GM21423 (cell line): ENCODE data around the gene SLC36A4.
"Not testable (repeated sequence)": the region's sequence is repeated elsewhere in the genome, so short reads cannot be mapped to it uniquely, and the experiment has no call there.

Experiments
- ATAC-seq: cut with Tn5 transposase; IDR thresholded peaks from one replicate; pipeline ENCODE4 v1.9.1; 2021; ENCODE audit warnings: mild to moderate bottlenecking, moderate library complexity; ENCODE audit not compliant: unreplicated experiment

SLC36A4 gene

DNA sequence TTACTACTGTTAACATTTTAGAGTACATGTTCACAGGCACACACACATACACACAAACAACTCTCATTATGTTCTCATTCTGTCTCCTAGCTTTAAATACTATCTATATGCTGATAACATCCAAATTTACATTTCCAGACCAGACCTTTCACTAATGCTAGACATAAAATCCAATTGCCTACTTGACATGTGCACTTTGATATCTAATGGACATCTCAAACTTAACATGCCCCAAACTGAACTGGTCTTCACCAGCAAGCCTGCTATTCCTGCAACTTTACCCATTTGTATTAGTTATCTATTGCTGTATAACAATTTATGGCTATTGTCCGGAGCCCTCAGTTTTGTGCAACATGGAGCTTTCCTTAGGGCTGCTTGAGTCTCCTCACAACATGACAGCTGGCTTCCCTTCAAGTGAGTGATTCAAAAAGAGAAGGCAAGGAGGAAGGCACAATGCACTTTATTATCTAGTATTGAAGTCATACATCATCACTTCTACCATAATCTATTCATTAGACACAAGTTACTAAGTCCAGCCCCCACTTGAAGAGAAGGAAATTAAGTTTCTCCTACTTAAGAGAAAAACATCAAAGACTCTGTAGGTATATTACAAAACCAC, 3.0 kb downstream of the SLC36A4 start:
- no peak for ATAC-seq

DNA sequence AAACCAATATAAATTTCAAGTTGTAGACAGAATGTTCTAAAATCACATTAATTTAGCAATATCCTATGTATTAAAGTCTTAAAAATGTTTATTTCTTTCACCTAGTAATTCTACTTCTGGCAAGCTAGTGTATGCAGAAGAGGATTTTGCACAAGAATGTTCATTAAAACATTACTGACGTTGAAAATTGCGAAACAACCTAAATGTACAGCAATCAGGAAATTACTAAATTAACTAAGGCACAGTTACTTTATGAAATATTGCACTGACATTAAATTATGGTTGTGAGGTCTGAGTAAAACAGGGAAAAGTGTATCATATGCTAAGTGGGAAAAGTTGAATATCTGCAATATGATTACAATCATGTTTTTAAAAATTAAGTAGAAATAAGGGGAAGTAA, 4.1 kb downstream of the SLC36A4 start:
- no peak for ATAC-seq

DNA sequence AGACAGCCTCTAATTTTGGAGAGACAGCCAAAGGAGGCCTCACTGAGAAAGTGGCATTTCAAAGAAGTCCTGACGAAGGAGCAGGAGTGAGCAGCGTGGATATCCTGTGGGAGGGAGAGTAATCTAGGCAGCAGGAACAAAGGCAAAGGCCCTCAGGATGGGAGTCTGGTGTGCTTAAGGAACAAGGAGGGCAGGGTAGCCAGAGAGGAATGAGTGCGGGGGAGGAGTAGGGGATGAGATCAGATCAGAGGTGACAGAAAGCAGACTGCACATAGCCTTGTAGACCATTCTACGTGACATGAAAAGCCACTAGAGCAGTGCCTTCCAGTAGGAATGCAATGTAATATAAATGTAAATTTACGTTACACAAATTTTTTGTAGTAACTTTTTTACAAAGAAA, 5.6 kb downstream of the SLC36A4 start:
- ATAC-seq: no peak

DNA sequence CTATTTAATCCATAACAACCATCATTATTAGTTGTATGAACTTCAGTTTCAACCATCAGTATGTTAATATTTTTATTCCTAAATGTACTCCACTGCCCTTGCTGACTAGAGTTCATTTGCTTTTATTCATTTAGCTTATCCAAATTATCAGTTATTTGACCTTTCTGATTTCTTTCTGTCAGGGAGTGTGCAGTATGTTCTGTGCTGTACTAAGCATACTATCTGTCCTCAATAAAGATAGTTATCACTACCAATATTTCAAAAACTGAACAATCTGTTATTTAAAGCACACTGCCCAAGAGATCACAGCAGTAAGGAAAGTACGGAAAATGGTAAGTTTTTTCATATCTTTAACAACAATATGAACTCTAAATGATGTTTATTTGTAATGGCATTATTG, 8.3 kb downstream of the SLC36A4 start:
- ATAC-seq: no peak

DNA sequence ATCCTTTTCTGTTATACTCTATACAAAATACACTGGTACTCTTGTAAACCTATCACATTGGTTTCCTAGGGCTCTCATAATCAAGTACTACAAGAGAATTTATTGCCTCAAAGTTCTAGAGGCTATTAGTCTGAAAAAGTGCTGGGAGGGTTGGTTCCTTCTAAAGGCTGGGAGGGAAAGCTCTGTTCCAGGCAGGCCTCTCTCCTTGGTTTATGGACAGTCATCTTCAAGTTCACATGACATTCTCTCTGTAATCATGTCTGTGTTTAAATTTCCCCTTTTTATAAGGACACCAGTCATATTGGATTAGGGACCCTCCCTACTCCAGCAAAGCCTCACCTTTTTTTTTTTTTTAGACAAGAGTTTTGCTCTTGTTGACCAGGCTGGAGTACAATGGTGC, 9.1 kb downstream of the SLC36A4 start:
- no peak for ATAC-seq

DNA sequence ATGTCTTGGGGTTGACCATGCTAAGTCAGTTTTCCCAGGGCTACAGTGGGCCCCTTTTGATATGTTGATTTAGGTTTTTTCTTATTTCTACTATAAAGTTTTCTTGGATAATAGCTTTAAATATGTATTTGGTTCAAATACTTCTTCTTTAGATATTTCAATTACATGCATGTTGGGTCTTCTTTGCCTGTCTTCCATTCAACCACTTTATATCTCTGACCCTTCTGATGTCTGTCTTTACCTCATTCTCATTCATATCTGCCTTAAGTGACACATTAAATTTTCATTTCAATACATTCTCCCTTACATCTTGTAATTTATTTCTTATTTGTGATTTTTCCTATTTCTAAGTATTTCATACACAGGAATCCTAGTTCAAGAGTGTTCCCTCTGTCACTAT, 10.5 kb downstream of the SLC36A4 start:
- ATAC-seq: no peak

DNA sequence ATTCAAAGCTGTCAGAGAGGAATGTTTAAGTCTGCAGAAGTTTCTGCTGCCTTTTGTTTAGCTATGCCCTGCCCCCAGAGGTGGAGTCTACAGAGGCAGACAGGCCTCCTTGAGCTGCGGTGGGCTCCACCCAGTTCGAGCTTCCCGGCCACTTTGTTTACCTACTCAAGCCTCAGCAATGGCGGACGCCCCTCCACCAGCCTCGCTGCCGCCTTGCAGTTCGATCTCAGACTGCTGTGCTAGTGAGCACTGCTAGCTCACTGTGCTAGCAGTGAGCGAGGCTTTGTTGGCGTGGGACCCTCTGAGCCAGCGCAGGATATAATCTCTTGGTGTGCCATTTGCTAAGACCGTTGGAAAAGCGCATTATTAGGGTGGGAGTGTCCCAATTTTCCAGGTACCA, 19.9 kb downstream of the SLC36A4 start:
- not testable (repeated sequence) for ATAC-seq

DNA sequence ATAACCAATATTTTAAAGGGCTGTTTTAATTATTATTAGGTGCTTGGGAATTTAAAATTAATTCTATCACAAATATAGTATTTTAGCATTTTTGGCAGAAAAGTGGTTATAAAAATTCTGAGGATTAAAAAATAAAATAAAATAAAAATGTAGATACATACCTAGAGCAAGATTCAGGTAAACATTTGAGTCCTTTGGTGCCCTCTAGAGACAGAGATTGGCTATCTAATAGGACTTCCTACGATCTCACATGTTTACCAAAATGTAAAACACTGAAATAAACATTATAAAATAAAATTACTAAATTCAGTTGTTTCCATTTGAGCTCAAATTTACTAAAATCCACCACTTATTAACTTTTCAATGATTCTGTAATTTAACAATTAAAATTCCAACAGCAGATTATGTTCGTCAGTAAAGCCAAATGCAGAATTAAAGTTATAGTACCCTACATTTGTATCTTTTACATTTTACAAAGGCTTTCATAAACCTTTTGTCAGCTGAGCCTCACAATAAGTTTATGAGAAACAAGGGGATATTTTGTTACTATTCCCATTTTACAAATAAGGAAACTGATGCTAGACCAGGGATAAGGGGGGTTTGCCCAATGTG, 27.7 kb downstream of the SLC36A4 start:
- no peak for ATAC-seq

DNA sequence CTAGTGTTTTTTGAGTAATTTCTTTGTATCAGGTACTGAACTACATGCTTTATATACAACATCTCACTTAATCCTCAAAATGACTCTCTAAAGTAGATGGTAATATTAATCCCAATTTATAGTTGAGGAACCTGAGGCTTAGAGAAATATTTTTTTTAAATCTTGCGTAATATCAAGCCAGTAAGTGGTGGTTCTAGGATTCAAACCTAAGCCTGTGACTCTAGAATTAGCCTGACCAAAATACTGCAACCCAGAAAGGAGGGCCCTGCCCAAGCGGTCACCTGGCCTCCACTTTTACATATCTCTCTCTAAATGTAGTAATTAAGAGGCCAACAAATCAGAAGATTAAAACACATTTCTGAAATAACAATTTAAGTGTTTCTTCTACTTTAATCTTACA, 28.6 kb downstream of the SLC36A4 start:
- ATAC-seq: no peak

DNA sequence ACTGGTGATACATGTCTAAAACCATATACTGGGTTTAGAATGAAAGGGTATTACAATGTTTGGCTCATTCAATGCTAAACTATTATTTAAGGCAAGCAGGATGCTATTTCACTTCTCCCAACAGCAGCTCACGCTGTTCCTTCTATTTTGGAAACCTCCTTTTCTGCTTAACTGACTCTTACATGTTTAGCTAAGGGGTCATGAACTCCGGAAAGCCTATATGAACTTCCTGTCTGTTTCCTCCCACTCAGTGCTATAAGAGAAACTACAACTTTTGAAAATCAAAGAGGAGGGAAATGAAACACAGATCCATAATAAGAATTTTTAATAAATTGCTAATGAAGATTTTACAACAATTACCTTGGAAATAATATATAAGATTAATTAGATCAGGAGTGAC, 30.9 kb downstream of the SLC36A4 start:
- ATAC-seq: peak; percentile 75

DNA sequence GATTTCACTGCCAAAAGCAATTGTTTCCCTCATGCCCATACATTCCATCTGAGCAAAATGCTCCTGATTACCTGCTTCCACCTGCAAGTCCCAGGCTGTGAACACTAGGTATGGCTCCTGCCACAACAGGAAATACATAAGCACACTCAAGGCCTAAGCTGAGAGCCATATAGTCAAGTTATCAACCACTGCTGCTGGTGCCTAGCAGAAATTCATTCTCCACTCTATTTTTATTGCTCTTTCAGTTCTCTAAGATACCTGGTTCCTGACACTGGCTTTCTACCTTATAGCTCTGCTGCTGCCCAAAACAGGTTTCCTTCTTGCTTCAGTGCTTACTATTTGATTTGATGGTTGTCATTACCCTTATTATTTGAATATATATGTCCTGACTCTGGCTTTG, 31.6 kb downstream of the SLC36A4 start:
- no peak for ATAC-seq

DNA sequence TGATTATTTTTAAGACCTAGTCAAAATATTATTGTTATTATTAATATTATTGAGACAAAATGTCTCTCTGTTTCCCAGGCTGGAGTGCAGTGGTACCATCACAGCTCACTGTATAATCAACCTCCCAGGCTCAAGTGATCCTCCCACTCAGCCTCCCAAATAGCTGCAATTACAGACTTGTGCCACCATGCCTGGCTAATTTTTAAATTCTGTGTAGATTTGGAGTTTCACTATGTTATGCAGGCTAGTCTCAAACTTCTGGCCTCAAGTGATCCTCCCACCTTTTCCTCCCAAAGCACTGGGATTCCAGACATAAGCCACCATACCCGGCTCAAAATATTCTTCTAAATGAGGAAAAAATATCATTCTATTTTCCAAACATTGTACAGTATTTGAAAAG, 37.0 kb downstream of the SLC36A4 start:
- ATAC-seq: no peak

DNA sequence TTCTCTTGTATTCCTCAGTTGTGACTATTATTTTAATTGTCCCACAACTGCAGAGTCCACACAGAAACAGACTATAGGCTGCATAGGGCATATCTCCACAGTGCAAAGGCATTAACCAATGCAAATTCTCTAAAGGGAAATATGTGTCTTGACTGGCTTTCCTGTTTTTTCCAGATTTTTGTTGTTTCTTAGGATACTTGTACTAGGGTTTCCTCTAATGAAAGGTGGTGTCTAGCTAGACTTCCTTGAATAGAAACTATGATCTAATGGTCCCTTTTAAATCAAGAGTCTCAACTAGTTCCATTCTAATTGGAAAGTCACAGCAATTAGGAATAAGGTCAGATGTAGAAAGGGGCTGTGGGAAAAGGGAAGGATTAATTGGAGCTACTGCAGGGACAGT, 37.6 kb downstream of the SLC36A4 start:
- ATAC-seq: no peak

DNA sequence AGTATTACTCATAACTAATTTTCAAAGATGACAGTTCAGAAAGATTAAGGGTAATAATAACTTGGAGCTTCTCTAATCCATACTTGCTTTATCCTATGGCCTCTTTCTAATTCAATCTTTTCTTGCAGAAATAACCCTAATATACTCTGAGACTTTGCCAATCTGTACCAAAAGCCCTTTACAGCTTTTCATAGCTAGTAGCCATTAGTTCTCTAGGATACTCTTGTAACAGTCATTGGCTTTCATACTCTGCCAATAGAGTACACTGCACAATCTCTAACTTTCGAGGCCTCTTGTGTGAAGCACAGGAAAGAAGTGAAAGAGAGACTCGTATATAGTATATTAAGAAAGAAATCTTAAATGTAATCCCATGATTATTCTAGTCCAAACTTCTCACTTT, 38.1 kb downstream of the SLC36A4 start:
- no peak for ATAC-seq

DNA sequence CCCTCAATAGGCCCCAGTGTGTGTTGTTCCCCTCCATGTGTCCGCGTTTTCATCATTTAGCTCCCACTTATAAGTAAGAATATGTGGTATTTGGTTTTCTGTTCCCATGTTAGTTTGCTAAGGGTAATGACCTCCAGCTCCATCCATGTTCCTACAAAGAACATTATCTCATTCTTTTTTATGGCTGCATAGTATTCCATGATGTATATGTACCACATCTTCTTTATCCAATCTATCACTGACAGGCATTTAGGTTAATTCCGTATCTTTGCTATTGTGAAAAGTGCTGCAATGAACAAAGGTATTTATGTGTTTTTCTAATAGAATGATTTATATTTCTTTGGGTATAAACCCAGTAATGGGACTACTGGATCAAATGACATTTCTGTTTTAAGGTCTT, 42.1 kb downstream of the SLC36A4 start:
- ATAC-seq: no peak

DNA sequence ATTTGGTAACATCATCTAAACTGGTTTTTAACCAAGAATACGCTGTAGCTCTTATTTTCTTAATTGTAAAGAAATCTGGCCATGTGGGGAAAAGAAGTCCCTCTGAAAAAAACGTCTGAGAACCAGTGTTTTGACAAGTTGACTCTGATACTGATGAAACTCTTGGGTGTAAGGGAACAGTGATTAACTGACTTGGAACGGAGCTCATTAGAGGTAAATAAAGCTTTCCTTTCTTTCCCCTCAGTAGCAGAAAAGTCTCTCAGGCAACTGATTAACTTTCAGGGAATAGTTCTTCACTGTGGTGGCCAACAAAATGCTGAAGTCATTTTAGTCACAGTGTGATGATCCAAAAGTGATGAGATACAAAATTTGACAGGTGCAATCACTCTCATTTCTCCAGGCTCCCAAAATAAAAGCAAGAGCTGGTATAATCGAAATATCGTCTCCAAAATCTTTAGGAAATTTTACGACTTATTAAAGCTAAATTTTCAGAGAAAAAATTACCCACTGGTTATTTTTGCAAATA, 52.3 kb downstream of the SLC36A4 start:
- no peak for ATAC-seq

DNA sequence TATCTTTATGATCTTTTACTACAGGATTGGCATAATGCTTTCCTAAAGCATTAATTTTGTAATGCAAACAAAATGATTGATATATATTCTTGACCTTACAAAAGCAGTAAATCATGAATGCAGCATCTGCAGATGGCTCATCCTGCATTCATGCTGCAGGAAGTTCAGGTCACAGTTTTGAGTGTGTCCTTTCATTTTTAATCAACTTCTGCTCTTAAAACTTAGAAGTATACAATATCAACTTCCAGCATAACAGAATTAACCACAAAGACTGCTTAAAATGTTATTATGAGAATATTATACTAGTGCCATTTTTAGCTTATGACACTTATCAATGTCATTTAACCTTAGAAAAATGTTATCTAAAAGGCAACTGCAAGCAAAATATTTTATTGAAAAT, 54.0 kb downstream of the SLC36A4 start:
- ATAC-seq: no peak

DNA sequence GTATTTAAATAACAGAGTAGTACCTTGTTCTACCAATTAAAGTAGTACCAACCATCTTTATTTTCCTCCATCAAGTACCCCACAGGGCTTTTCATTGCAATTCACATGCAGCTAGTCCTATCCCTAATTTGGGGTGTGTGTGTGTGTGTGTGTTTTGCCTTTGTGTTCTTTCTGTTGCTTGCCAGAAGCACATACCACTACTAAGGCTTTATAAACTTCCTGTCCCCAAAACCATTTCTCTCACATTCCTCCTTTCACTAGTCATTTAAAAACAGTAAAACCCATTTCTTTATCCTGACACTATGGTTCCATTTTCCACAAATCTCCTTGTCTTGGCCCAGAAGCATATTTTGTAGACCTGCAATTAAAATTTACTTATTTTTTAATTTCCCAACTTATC, 54.6 kb downstream of the SLC36A4 start:
- no peak for ATAC-seq

DNA sequence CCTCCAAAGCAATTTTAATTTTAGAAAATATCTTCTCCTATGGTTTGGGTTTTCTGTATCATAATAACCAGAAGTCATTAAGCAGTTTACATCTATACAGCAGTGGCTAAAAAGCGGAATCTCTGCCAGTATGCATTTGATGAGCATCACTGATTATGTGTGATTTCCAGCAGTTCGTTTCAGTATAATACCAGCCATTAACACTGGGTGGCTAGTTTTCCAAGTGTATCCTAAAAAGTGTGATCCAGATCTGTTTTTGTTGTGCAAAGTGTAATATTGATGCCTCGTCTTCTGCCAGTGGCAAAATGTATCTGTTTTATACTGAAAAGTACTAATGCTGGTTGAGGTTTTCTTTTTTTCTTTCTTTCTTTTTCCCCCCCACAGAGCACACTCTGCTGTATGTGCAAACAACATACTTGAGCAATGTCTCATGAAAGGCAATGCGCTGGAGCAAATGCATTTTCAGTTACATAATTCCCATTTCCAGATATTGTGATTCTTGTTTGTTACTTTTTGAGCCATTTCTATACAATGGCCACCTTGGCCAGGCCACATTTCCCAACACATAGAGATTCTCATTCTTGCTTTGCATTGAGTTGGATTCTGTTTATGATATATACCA, 64.2 kb downstream of the SLC36A4 start:
- ATAC-seq: no peak

DNA sequence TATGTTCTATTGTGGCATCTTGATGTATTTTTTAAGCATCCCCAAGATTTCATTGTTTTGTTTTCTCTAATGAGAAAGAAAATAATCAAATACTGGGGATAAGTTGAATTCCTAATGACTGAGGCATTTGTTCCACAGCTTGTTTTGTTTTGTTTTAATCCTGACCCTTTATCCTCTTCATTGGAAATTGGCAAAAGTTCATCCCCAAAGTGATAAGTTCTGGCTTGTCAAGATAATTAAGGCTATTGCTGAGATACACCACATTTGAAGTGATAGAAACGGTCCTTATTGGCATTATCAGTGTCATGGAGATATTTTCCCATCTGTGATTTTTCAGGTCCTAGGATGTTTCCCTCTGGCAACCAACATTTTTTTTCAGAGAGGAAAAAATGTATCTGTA, 65.0 kb downstream of the SLC36A4 start:
- ATAC-seq: no peak

DNA sequence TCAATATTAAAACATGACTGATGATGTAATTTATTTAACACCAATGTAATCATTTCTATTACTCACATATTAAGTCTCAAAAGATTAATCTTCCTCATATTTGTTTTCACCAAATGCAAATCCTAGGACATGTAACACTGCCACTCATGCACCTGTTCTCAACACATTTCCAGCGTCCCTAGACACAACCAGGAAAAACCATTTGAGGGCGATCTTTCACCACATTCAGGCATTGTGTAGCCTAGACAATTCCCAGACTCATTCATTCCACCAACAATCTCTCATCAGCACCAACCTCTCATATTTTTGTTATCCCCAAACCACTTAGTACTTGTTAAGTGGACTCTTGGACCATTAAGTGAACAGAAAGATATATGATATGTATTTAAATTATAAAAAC, 66.1 kb downstream of the SLC36A4 start:
- ATAC-seq: no peak

DNA sequence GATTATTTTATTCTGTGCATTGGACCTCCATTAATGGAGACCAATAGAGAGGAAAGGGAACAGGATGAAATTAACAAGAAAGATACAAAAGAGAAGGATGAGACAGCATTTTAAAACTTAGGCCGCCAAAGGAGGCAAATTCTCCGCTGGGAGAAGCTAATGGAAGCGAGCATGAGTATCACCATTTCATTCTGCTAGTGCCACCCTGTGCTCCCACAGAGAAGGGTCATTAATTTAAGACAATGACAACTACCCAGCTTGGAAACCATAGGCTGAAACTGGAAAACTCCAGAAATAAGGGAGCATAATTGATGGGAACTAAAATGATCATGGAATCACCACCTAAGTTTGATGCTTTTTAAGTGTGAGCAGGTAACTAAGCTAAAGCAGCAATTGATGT, 69.2 kb downstream of the SLC36A4 start:
- ATAC-seq: no peak
